Skeletal muscle tissue (tissue), 4 donors: ENCODE data around the gene C10orf62. TPM values are rescaled to one million over a fixed set of nuclear protein-coding genes. Genes with fewer than 3 reads are reported as not detected.

ENCODE experiments used
- H3K27ac ChIP-seq: one replicate; pipeline ENCODE4 v1.7.0; 2013; ENCODE audit warnings: mild to moderate bottlenecking, low read depth, low read length, inconsistent platforms
- H3K27me3 ChIP-seq, 3 donors: one replicate each; pipeline ENCODE4 v1.7.0; 2013; ENCODE audit warnings: low read length in 3 of 3; ENCODE audit not compliant: control insufficient read depth in 3 of 3, insufficient read depth in 3 of 3
- H3K36me3 ChIP-seq, 3 donors: one replicate each; pipeline ENCODE4 v1.7.0; 2013; ENCODE audit warnings: low read length in 3 of 3; ENCODE audit not compliant: control insufficient read depth in 3 of 3, insufficient read depth in 3 of 3
- H3K4me1 ChIP-seq, 3 donors: one replicate each; pipeline ENCODE4 v1.7.0; 2013; ENCODE audit warnings: low read length in 3 of 3, mild to moderate bottlenecking in 3 of 3; ENCODE audit not compliant: control insufficient read depth in 3 of 3, insufficient read depth in 3 of 3
- H3K4me3 ChIP-seq, 3 donors: one replicate each; pipeline ENCODE4 v1.7.0; 2013; ENCODE audit warnings: low read length in 3 of 3
- H3K9ac ChIP-seq, 3 donors: one replicate each; pipeline ENCODE4 v1.7.0; 2013; ENCODE audit warnings: low read length in 3 of 3, mild to moderate bottlenecking in 3 of 3, moderate library complexity in 2 of 3, low read depth in 1 of 3
- H3K9me3 ChIP-seq, 3 donors: one replicate each; pipeline ENCODE4 v1.7.0; 2013; ENCODE audit warnings: low read length in 3 of 3; ENCODE audit not compliant: control insufficient read depth in 3 of 3
- total RNA-seq: library from RNA; depleted of rRNA; stranded (reverse); fragments of >200 nt; gene quantifications from one replicate; pipeline ENCODE4 v1.2.3, GENCODE V29; 2014
- donor health status: Osteomylitis.

Gene C10orf62
- total RNA-seq, 1 donor from 2014 or later, result under 0.01 TPM

- Histone ChIP-seq H3K27me3 (no peaks in the 10 kb centered on the region), H3K9ac (no peak overlapping the region), H3K4me3 (no peak overlapping the region), H3K9me3 (no peaks in the 10 kb centered on the region), H3K36me3 (peaks cover 2 to 6% (median 5%) of the 10 kb centered on the region in 3 donors), H3K4me1 (peaks cover 3 to 10% (median 4%) of the 10 kb centered on the region in 3 donors), H3K27ac (no peak overlapping the region)
Measured at GRCh38 chr10:97563337-97563736, 26.2 kb upstream of the C10orf62 start.

GRCh38 chr10:97564776-97565175, 24.7 kb upstream of the C10orf62 start:
- Histone ChIP-seq H3K27ac (no peak overlapping the region), H3K36me3 (peaks cover 2 to 12% (median 10%) of the 10 kb centered on the region in 3 donors), H3K4me1 (peaks cover 10 to 17% (median 12%) of the 10 kb centered on the region in 3 donors), H3K9me3 (no peaks in the 10 kb centered on the region), H3K4me3 (no peak overlapping the region), H3K9ac (no peak overlapping the region), H3K27me3 (no peaks in the 10 kb centered on the region)

GRCh38 chr10:97566336-97566996, 23.1 kb upstream of the C10orf62 start:
- H3K4me3 ChIP-seq, result no peak overlapping the region
- H3K36me3 ChIP-seq, result peaks cover 2 to 16% (median 10%) of the 10 kb centered on the region in 3 donors
- H3K9ac ChIP-seq, result no peak overlapping the region
- H3K4me1 ChIP-seq, result peaks cover 24 to 25% (median 24%) of the 10 kb centered on the region in 3 donors
- H3K27me3 ChIP-seq, result no peaks in the 10 kb centered on the region
- no peak overlapping the region for H3K27ac ChIP-seq
- H3K9me3 ChIP-seq, result no peaks in the 10 kb centered on the region

GRCh38 chr10:97567891-97568290, 21.6 kb upstream of the C10orf62 start:
- Histone ChIP-seq H3K4me1 (peaks cover 38 to 39% (median 39%) of the 10 kb centered on the region in 3 donors), H3K9ac (no peak overlapping the region), H3K27ac (no peak overlapping the region), H3K27me3 (no peaks in the 10 kb centered on the region), H3K4me3 (no peak overlapping the region), H3K9me3 (no peaks in the 10 kb centered on the region), H3K36me3 (peaks cover 2 to 16% (median 10%) of the 10 kb centered on the region in 3 donors)

- peak overlapping the region; percentile 94 for H3K27ac ChIP-seq
Measured at GRCh38 chr10:97570146-97570788, 19.3 kb upstream of the C10orf62 start.

GRCh38 chr10:97570789-97571471, 18.6 kb upstream of the C10orf62 start:
- Histone ChIP-seq H3K4me3 (peak overlapping the region in 2 of 3 donors; percentile 38 to 54), H3K27me3 (no peaks in the 10 kb centered on the region), H3K36me3 (peaks cover 2 to 16% (median 10%) of the 10 kb centered on the region in 3 donors), H3K9me3 (no peaks in the 10 kb centered on the region), H3K4me1 (peaks cover 58 to 66% (median 62%) of the 10 kb centered on the region in 3 donors), H3K9ac (peak overlapping the region; percentile 27 to 87 (median 61)), H3K27ac (peak overlapping the region; percentile 94)

More at GRCh38 chr10:97570146-97570788, 19.3 kb upstream of the C10orf62 start:
- Histone ChIP-seq H3K9ac (peak overlapping the region; percentile 27 to 87 (median 43)), H3K9me3 (no peaks in the 10 kb centered on the region), H3K4me3 (peak overlapping the region in 2 of 3 donors; percentile 38 to 41), H3K27me3 (no peaks in the 10 kb centered on the region), H3K4me1 (peaks cover 53 to 59% (median 57%) of the 10 kb centered on the region in 3 donors), H3K36me3 (peaks cover 2 to 16% (median 10%) of the 10 kb centered on the region in 3 donors)

- Histone ChIP-seq H3K36me3 (peaks cover 2 to 16% (median 10%) of the 10 kb centered on the region in 3 donors), H3K27me3 (no peaks in the 10 kb centered on the region), H3K9me3 (no peaks in the 10 kb centered on the region), H3K4me1 (peaks cover 61 to 70% (median 66%) of the 10 kb centered on the region in 3 donors), H3K9ac (peak overlapping the region; percentile 72 to 87 (median 82)), H3K27ac (peak overlapping the region; percentile 94), H3K4me3 (peak overlapping the region in 2 of 3 donors; percentile 54 to 64)
Measured at GRCh38 chr10:97571622-97572021, 17.9 kb upstream of the C10orf62 start.

- Histone ChIP-seq H3K4me1 (peaks cover 61 to 73% (median 70%) of the 10 kb centered on the region in 3 donors), H3K36me3 (peaks cover 2 to 16% (median 10%) of the 10 kb centered on the region in 3 donors), H3K9me3 (no peaks in the 10 kb centered on the region), H3K27ac (peak within 1 kb of the TSS; percentile 94), H3K27me3 (no peaks in the 10 kb centered on the region), H3K9ac (peak within 1 kb of the TSS; percentile 72 to 87 (median 82)), H3K4me3 (peak within 1 kb of the TSS; percentile 55 to 76 (median 64))
Measured at GRCh38 chr10:97572214-97572989, 17.1 kb upstream of the C10orf62 start, which contains the start of gene ANKRD2. Gene ANKRD2, plus strand, starts transcription at chr10:97572779. Its CDS starts 10 bp downstream, at chr10:97572789.

GRCh38 chr10:97573021-97573420, 16.5 kb upstream of the C10orf62 start:
- H3K9me3 ChIP-seq, result no peaks in the 10 kb centered on the region
- peak overlapping the region; percentile 94 for H3K27ac ChIP-seq
- peak overlapping the region; percentile 55 to 76 (median 64) for H3K4me3 ChIP-seq
- peaks cover 61 to 77% (median 74%) of the 10 kb centered on the region in 3 donors for H3K4me1 ChIP-seq
- peak overlapping the region; percentile 72 to 87 (median 82) for H3K9ac ChIP-seq
- no peaks in the 10 kb centered on the region for H3K27me3 ChIP-seq
- H3K36me3 ChIP-seq, result peaks cover 6 to 12% (median 8%) of the 10 kb centered on the region in 3 donors
